NCI-H2171 (cell line): Measurements from ENCODE around the gene PGA3.
"Not testable (repeated sequence)": the region's sequence is repeated elsewhere in the genome, so short reads cannot be mapped to it uniquely, and the experiment has no call there.

Experiments
- DNase-seq: peaks from one replicate; lab custom pipeline; 2025; lab: John Stamatoyannopoulos, UW

The PGA3 gene

GRCh38 chr11:61171907-61172306, 31.4 kb upstream of the PGA3 start:
- no peak for DNase-seq

- DNase-seq, result no peak
These were observed 31.0 kb upstream of the PGA3 start for GRCh38 chr11:61172356-61172755.

- DNase-seq, result no peak
These were observed 30.4 kb upstream of the PGA3 start for GRCh38 chr11:61172888-61173287.

DNA sequence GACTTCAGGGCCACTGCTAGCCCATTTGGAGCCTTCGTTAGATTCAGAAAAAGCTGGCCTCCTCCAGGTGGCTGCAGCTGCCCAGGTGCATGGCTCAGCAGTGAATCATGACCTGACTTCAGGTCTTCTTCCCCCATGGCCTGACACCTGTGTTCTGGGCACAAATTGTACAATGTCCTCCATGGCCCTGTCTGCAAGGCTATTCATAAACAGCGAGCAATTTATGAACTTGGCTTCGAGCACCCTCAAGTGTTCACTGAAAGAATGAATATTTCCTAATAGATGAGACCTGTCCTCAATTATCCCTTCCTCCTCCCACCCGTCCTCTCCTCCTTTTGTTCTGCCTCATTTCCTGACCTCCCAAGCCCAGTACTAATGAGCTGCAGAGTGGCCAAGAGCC, 29.9 kb upstream of the PGA3 start:
- DNase-seq, result no peak

DNA sequence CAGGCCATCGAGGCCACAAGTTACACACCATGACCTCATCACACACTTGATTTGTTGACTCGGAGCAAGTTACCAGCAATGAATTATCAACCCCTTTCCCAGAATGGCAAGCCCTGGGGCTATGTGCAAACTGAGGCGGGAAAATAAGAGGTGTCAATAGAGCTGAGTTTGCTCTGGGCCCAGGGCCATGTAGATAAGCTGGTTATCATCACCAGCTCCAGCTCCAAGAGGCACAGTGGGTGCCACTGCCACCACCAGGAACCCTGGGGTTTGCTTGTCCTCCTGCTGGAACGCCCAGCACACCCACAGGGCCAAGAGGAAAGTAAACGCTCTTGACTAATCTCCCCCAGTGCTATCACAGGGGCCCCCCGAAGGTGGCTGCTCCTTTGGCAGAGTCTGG, 29.0 kb upstream of the PGA3 start:
- DNase-seq, result no peak

- DNase-seq, result no peak
These were observed 28.4 kb upstream of the PGA3 start for GRCh38 chr11:61174949-61175348.

DNA sequence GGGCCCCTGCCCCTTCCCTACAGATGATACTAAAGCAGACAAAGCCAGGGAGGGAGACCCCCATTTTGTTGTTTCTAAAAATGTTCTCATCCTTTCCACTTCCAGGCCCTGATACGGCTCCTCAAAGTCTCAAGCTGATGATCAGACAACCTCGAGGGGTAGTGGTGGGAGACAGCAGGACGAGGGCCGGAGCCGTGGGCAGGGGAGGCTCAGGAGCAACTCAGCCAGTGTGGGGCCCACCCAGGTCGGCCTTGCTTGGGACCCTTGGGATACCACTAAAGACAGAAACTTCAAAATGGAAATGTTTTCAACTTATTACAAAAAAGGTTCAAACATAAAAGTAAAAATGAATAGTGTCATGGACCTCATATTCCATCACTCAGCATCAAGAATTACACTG, 26.9 kb upstream of the PGA3 start:
- DNase-seq, result no peak

DNA sequence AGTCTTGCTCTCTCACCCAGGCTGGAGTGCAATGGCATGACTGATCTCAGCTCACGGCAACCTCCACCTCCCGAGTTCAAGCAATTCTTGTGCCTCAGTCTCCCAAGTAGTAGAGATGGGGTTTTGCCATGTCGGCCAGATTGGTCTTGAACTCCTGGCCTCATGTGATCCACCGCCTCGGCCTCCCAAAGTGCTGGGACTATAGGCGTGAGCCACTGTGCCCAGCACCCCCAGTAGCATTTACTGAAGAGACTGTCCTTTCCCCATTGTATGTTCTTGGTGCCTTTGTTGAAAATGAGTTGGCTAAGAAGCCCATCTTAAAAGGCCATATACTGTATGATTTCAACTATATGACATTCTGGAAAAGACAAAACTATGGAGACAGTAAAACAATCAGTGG, 23.1 kb upstream of the PGA3 start:
- not testable (repeated sequence) for DNase-seq

GRCh38 chr11:61181489-61181888, 21.8 kb upstream of the PGA3 start:
- DNase-seq, result no peak

DNA sequence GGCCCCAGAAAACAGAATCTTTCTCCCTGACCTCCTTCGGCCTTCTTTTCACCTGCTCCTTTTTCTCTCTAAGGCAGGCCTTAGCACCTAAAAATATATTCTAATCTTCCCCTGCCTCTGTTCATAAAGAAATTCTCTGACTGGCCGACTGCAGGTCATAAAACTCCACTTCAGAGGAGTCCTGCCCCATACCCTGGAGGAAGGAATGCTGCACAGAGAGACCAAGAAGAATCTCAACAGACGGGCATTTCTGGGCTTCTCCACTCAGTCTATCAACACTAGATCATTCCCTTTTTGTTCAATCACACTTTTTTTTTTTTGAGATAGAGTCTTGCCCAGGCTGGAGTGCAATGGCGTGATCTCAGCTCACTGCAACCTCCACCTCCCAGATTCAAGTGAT, 19.7 kb upstream of the PGA3 start:
- no peak for DNase-seq

GRCh38 chr11:61186504-61186903, 16.8 kb upstream of the PGA3 start:
- no peak for DNase-seq

DNA sequence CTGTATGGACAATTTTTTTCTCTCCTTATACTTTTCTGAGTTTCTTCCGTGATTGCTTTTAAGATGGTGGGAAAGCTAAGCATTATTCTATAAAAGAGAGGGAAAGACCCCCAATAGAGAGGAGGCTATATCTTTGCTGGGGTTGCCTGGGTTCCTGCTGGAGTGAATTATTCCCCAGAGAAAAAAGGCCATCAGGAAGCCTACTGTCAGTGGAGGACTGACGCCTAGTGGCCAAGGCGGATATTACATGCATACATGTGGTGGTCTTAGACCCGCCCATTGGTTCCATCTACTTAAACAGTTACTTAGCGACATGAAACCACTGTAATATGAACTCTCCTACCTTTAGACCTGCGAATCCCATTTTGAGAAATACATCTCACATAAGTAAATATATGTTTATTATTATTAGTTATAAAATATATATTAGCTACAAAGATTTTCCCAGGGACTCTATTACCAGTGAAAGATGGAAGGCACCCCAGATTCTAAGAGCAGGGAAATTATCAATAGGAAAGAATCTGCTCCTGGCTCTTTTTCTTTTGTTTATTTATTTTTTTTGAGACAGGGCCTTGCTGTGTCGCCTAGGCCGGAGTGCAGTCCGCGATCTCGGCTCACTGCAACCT, 15.7 kb upstream of the PGA3 start:
- peak; percentile 77 for DNase-seq

GRCh38 chr11:61189933-61190332, 13.4 kb upstream of the PGA3 start:
- DNase-seq, result no peak

- DNase-seq, result peak; percentile 79
These were observed 9.7 kb upstream of the PGA3 start for GRCh38 chr11:61193596-61193995.

- DNase-seq, result no peak
These were observed 9.1 kb upstream of the PGA3 start for GRCh38 chr11:61194169-61194671.

GRCh38 chr11:61194981-61195695, 8.2 kb upstream of the PGA3 start:
- DNase-seq, result no peak

DNA sequence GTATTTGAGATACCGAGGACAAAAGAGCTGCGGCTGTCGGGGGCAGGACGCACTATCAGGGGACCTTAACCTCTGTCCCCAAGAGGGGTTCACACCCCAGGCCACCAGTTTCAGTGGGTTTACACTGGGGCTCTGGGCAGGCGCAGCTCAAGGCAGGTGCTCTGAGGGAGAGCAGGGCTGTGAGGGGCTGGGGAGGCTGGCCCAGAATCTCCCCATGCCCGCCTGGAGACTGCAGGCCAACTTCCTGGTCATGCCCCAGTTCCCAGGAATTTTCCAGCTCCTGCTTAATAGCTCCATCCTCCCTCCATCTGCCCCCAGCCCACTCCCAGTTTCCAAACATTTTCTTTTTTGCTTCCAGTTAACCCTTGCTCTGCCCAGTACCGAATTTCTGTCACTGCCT, 7.6 kb upstream of the PGA3 start:
- no peak for DNase-seq

DNA sequence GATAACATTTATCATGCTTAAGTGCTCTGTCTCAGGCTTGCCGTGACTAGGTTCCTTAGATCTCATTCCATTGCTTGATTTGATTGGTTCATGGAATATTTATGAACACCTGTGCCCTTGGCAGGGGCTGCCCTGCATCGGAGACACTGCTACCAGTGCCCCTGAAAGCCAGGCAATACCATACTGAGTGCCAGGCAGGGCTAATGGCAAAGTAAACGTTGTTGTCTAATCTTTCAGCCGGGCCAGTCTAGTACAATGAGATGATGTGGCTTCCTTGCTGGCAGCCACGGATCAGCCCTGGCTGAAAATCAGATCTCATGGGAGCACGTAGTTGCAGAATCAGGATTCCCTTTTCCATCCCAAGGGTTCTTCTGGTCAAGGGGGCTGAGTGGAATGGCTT, 5.0 kb upstream of the PGA3 start:
- DNase-seq, result no peak

DNA sequence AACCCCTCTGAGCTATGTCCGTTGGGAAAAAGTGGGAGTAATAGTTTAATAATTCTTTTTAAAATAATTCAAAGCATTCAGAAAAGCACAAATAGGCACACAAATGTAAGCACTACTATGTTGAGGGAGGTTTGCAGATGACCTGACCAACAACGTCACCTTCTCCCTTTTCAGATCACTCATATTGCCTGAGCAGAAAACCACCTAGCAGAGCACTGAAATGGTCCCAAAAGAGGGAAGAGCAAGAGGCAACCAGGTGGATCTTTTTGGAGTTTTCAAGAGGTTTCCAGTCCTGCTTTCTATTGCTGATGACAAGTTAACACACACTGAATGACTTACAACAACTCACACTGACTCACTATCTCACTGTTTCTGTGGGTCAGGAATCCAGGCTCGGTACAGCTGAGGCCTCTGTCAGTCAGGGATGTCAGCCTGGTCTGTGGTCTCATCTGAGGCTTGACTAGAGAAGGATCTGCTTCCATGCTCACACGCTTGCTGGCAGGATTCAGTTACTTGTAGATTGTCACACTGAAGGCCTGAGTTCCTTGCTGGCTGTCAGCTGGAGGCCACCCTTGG, 4.3 kb upstream of the PGA3 start:
- no peak for DNase-seq

DNA sequence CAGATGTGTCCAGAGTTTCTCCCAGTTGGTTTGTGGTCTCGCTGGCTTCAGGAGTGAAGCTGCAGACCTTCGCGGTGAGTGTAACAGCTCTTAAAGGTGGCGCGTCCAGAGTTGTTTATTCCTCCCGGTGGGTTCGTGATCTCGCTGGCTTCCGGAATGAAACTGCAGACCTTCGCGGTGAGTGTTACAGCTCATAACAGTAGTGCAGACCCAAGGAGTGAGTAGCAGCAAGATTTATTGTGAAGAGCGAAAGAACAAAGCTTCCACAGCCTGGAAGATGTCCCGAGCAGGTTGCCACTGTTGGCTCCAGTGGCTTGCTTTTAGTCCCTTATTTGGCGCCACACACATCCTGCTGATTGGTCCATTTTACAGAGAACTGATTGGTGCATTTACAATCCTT, 1.8 kb upstream of the PGA3 start:
- DNase-seq, result no peak

DNA sequence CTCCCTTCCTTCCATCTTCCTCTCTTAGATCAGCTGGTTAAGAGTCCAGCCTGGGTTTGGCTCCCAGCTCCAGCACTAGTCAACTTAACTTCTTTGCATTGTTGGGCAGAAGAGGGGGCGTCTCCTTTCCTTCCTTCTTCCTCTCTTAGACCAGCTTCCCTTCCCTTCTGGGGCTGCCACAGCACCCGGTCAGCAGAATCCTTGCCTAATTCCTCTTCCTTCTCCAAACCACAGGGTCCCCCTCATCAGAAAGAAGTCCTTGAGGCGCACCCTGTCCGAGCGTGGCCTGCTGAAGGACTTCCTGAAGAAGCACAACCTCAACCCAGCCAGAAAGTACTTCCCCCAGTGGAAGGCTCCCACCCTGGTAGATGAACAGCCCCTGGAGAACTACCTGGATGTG, 558 bp downstream of the PGA3 start:
- DNase-seq, result not testable (repeated sequence)

GRCh38 chr11:61204502-61205059, 1.3 kb downstream of the PGA3 start:
- DNase-seq, result not testable (repeated sequence)

- not testable (repeated sequence) for DNase-seq
These were observed 4.5 kb downstream of the PGA3 start for GRCh38 chr11:61207636-61208310.
